B cell (primary cell): ENCODE data around the gene PAN3. TPM values are rescaled to one million over a fixed set of nuclear protein-coding genes. Genes with fewer than 3 reads are reported as not detected.

ENCODE experiments used
- ATAC-seq: fragments of 200-7000 bp; cut with Tn5 transposase; one replicate; pipeline ENCODE4 v1.10.0; 2021; ENCODE audit warnings: low read depth, mild to moderate bottlenecking, moderate number of reproducible peaks, moderate library complexity
- CTCF ChIA-PET: fragments of 350-600 bp; sonication (Branson Sonifier 250); formaldehyde crosslinking; loops from one replicate; lab custom pipeline; 2021; ENCODE audit warnings: antibody characterized with exemption, inconsistent platforms; lab: Charles Lee
- POLR2A ChIA-PET: fragments of 350-600 bp; sonication (Branson Sonifier 250); formaldehyde crosslinking; loops from one replicate; lab custom pipeline; 2021; ENCODE audit warnings: antibody characterized with exemption; lab: Charles Lee
- DNase-seq: peaks from one replicate; pipeline ENCODE4 v3.0.0; 2013
- H2AFZ ChIP-seq: 2 replicates; pipeline ENCODE4 v1.6.1; 2012; ENCODE audit warnings: mild to moderate bottlenecking, low read depth, low read length; ENCODE audit not compliant: insufficient read depth, poor library complexity, severe bottlenecking
- H3K27ac ChIP-seq, 2 donors: 1 replicate in 1 of 2; 2 replicates in 1 of 2; pipeline ENCODE4 v1.5.1; 2012 to 2013; ENCODE audit warnings: low read length in 2 of 2, mild to moderate bottlenecking in 2 of 2, moderate library complexity in 1 of 2
- H3K27me3 ChIP-seq, 4 experiments: fragments of 200-600 bp in 1 of 4; sonication (generic) in 1 of 4; replicated peaks in 1 of 4; 1 replicate in 2 of 4; 2 replicates in 2 of 4; pipeline versions ENCODE4 v1.6.1 to v1.7.0; 2013 to 2016; ENCODE audit warnings: low read length in 3 of 4, mild to moderate bottlenecking in 2 of 4, mixed read lengths in 1 of 4, moderate library complexity in 1 of 4; ENCODE audit not compliant: insufficient read depth in 4 of 4, control insufficient read depth in 3 of 4; ENCODE audit errors: control extremely low read depth in 1 of 4
- H3K36me3 ChIP-seq, 2 experiments: replicated peaks in 1 of 2; 1 replicate in 1 of 2; 2 replicates in 1 of 2; pipeline versions ENCODE4 v1.6.1 to v1.7.1; 2013; ENCODE audit warnings: low read length in 1 of 2; ENCODE audit not compliant: insufficient read depth in 2 of 2, control insufficient read depth in 1 of 2; ENCODE audit errors: control extremely low read depth in 1 of 2, extremely low read depth in 1 of 2
- H3K4me1 ChIP-seq, 2 donors: fragments of 200-600 bp in 1 of 2; sonication (generic) in 1 of 2; 1 replicate in 1 of 2; 2 replicates in 1 of 2; pipeline versions ENCODE4 v1.5.1 to v1.6.1; 2013 to 2017; ENCODE audit warnings: low read length in 2 of 2; ENCODE audit not compliant: control insufficient read depth in 2 of 2, insufficient read depth in 2 of 2
- H3K4me2 ChIP-seq: replicated peaks from 2 replicates; pipeline ENCODE3; 2012; ENCODE audit warnings: mild to moderate bottlenecking, low read depth, low read length; ENCODE audit not compliant: poor library complexity, severe bottlenecking
- H3K4me3 ChIP-seq, 5 experiments: fragments of 200-600 bp in 1 of 5; sonication (generic) in 1 of 5; 1 replicate in 3 of 5; 2 replicates in 2 of 5; pipeline versions ENCODE4 v1.5.1 to v1.7.0; 2011 to 2016; ENCODE audit warnings: low read length in 4 of 5, mild to moderate bottlenecking in 4 of 5, low read depth in 2 of 5, control low read depth in 1 of 5, moderate library complexity in 1 of 5; ENCODE audit not compliant: insufficient read depth in 1 of 5; ENCODE audit errors: control extremely low read depth in 1 of 5, extremely low read depth in 1 of 5
- H3K79me2 ChIP-seq: fragments of 200-600 bp; sonication (generic); one replicate; pipeline ENCODE4 v1.6.0; 2016; ENCODE audit warnings: low read length; ENCODE audit not compliant: control insufficient read depth, insufficient read depth
- H3K9ac ChIP-seq: fragments of 200-600 bp; sonication (generic); 2 replicates; pipeline ENCODE4 v1.6.1; 2017; ENCODE audit warnings: mild to moderate bottlenecking, low read length, moderate library complexity
- H3K9me3 ChIP-seq, 3 donors: one replicate each; pipeline versions ENCODE4 v1.6.1 to v1.7.1; 2013; ENCODE audit warnings: low read length in 2 of 3; ENCODE audit not compliant: control insufficient read depth in 2 of 3, insufficient read depth in 1 of 3; ENCODE audit errors: control extremely low read depth in 1 of 3
- H4K20me1 ChIP-seq: 2 replicates; pipeline ENCODE4 v1.6.0; 2012; ENCODE audit warnings: mild to moderate bottlenecking, low read length; ENCODE audit not compliant: insufficient read depth, control insufficient read depth, poor library complexity, severe bottlenecking
- H3K27ac Mint-ChIP-seq: one replicate; pipeline ENCODE4 v1.8.0; 2021; ENCODE audit warnings: mixed read lengths
- H3K27me3 Mint-ChIP-seq: one replicate; pipeline ENCODE4 v1.8.0; 2021; ENCODE audit warnings: mixed read lengths
- H3K4me1 Mint-ChIP-seq: one replicate; pipeline ENCODE4 v1.8.0; 2021; ENCODE audit warnings: mixed read lengths
- H3K4me3 Mint-ChIP-seq: one replicate; pipeline ENCODE4 v1.8.0; 2021; ENCODE audit warnings: mixed read lengths
- H3K9me3 Mint-ChIP-seq: one replicate; pipeline ENCODE4 v1.8.0; 2022; ENCODE audit warnings: mixed read lengths; ENCODE audit not compliant: insufficient read depth
- CTCF ChIP-seq: fragments of 200-600 bp; IDR thresholded peaks from one replicate; pipeline ENCODE4 v1.8.0; 2022; ENCODE audit warnings: antibody characterized with exemption, mild to moderate bottlenecking
- EZH2 ChIP-seq: IDR thresholded peaks from 2 replicates; pipeline ENCODE4 v1.6.1; 2012; ENCODE audit warnings: borderline replicate concordance, low read depth, mild to moderate bottlenecking, moderate library complexity, low read length; ENCODE audit not compliant: insufficient read depth, poor library complexity, severe bottlenecking
- WGBS: methylation state at CpG from one replicate; pipeline ENCODE4 v1.1.5; 2013; ENCODE audit warnings: missing lambda C conversion rate; ENCODE audit not compliant: insufficient coverage; 5-methylcytosine and 5-hydroxymethylcytosine counted together
- intact Hi-C: fragments of 100-400 bp; cut with micrococcal nuclease; formaldehyde crosslinking; loops from one replicate; pipeline ENCODE4 v1.10.0; 2022
- polyA plus RNA-seq: library from polyadenylated mRNA; depleted of rRNA; stranded (reverse); fragments of >200 nt; gene quantifications from 2 replicates; pipeline ENCODE4 v1.2.3, GENCODE V29; 2012
- total RNA-seq, 2 donors: library from RNA; stranded (reverse); fragments of 120-200 nt in 1 of 2; gene quantifications; 1 replicate in 1 of 2; 2 replicates in 1 of 2; pipeline versions ENCODE4 v1.2.3 to v1.2.4, GENCODE V29; 2013 to 2022

Gene PAN3
- total and polyA plus RNA-seq, 2 donors (not counting 1 experiment from before 2014, with no cell fraction given) = 23.4 to 117 TPM

DNA sequence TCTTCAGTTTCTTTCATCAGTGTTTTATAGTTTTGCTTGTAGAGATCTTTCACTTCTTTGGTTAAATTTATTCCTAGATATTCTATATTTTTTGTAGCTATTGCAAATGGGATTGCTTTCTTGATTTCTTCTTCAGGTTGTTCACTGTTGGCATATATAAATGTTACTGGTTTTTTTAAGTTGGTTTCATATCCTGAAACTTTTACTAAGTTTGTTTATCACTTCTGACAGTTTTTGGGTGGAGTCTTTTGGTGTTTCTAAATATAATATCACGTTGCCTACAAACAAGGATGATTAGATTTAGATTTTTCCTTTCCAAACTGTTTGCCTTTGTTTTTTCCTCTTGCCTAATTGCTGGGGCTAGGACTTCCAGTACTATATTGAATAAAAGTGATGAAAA is 109.7 kb downstream of the PAN3 start:
- no peaks in the 10 kb centered on the region for H3K27me3 Mint-ChIP-seq
- Histone ChIP-seq H3K4me2 (peak overlapping the region; percentile 61), H3K4me1 (peaks cover 45 to 63% of the 10 kb centered on the region in 2 donors), H3K27me3 (no peaks in the 10 kb centered on the region), H3K27ac (peak overlapping the region; percentile 80 to 87), H4K20me1 (no peaks in the 10 kb centered on the region), H3K79me2 (peaks cover 40% of the 10 kb centered on the region), H2AFZ (peak overlapping the region; percentile 23), H3K4me3 (peak overlapping the region in 2 of 5 experiments; percentile 18 to 29), H3K9me3 (peaks cover 0 to 8% (median 1%) of the 10 kb centered on the region in 3 donors), H3K36me3 (peaks cover 4 to 8% of the 10 kb centered on the region in 2 experiments), H3K9ac (peak overlapping the region; percentile 43)
- CTCF ChIA-PET = no interaction called here
- H3K4me1 Mint-ChIP-seq = peaks cover 64% of the 10 kb centered on the region
- intact Hi-C loops = loop anchor here (5.0 kb wide), 1 partner anchor 111 kb away; the partner anchor contains the start of gene PAN3
- DNase-seq (peak; percentile 35), ATAC-seq (peak; percentile 49)
- TF ChIP-seq EZH2 (no peak), CTCF (no peak)
- H3K9me3 Mint-ChIP-seq = no peaks in the 10 kb centered on the region
- peak overlapping the region; percentile 90 for H3K27ac Mint-ChIP-seq
- POLR2A ChIA-PET = no interaction called here
- peak overlapping the region; percentile 20 for H3K4me3 Mint-ChIP-seq
- WGBS = no CpG with 5 or more reads among the region's 1 CpG

DNA sequence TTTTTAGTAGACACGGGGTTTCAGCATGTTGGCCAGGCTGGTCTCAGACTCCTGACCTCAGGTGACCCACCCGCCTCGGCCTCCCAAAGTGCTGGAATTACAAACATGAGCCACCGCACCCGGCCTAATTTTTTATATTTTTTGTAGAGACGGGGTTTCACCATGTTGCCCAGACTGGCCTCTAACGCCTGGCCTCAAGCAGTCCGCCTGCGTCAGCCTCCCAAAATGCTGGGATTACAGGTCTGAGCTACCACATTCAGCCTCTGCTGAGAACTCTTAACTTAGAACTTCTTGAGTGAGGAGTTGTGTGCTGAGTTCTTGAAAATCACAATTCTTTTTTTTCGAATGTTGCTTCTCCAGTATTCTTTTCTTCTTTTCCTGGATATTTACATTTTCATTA is 112.2 kb downstream of the PAN3 start:
- no peaks in the 10 kb centered on the region for H3K9me3 Mint-ChIP-seq
- Histone ChIP-seq H3K27me3 (no peaks in the 10 kb centered on the region), H3K9me3 (peaks cover 0 to 8% (median 1%) of the 10 kb centered on the region in 3 donors), H4K20me1 (no peaks in the 10 kb centered on the region), H3K9ac (no peak overlapping the region), H3K79me2 (peaks cover 62% of the 10 kb centered on the region), H3K36me3 (peaks cover 8 to 10% of the 10 kb centered on the region in 2 experiments), H3K27ac (peak overlapping the region in 1 of 2 donors; percentile 87), H3K4me2 (no peak overlapping the region), H2AFZ (no peak overlapping the region), H3K4me1 (peaks cover 52 to 73% of the 10 kb centered on the region in 2 donors), H3K4me3 (no peak overlapping the region)
- H3K27ac Mint-ChIP-seq = no peak overlapping the region
- DNase-seq (no peak), ATAC-seq (no peak)
- intact Hi-C loops = loop anchor here (5.0 kb wide), 1 partner anchor 33 kb away; no protein-coding TSS in a partner anchor
- no peak overlapping the region for H3K4me3 Mint-ChIP-seq
- peaks cover 74% of the 10 kb centered on the region for H3K4me1 Mint-ChIP-seq
- H3K27me3 Mint-ChIP-seq = no peaks in the 10 kb centered on the region
- no peak for TF ChIP-seq EZH2
- no peak for TF ChIP-seq CTCF
- CTCF ChIA-PET = no interaction called here
- 84% methylated on average over 9 of the region's 10 CpGs for WGBS
- POLR2A ChIA-PET = no interaction called here
